Ovary (tissue), 3 donors: ENCODE results near the gene CCDC196.

ENCODE experiments used
- EP300 ChIP-seq: sonication (generic); formaldehyde crosslinking; IDR thresholded peaks from one replicate; pipeline ENCODE4 v1.6.1; 2017; ENCODE audit warnings: antibody characterized with exemption
- POLR2A ChIP-seq: fragments of 450-650 bp; IDR thresholded peaks from one replicate; pipeline ENCODE4 v1.6.1; 2017; ENCODE audit warnings: antibody characterized with exemption, mild to moderate bottlenecking, moderate library complexity
- TF ChIP-seq, protein P1 (sequence below), 3 donors: fragments of 450-650 bp in 2 of 3; fragments of 200-600 bp in 1 of 3; IDR thresholded peaks; one replicate each; pipeline versions ENCODE4 v1.5.1 to v1.8.0; 2016 to 2022; ENCODE audit warnings: antibody characterized with exemption in 3 of 3, mild to moderate bottlenecking in 1 of 3
- donor health status: DM: no; HTN: no; CAD: no.

DNA sequence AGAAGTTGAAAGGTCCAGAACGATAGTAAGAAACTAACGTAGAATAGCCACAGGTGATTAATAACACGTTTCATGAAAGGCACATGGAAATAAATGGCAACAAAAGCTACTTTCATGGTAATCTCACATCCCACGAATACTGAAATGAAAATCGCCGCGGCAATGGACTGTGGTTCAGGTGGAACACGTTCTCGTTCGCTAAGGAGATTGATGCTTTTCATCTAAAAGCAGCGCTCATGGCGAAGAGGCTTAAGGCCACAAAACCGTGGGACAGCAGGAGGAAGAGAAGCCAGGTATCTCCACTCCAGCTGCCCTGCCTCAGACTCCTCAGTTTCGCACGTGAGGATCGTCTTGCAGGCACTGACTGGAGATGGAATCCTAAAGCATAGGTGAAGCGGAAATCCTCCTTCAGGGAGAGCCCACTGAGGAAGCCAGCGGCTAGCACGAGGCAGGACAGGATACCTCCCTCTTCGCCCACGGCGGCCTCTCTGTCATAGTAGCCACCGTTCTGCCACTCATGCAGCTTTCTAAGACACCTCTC lies 21.1 kb downstream of the CCDC196 start:
- TF ChIP-seq, protein P1, sequence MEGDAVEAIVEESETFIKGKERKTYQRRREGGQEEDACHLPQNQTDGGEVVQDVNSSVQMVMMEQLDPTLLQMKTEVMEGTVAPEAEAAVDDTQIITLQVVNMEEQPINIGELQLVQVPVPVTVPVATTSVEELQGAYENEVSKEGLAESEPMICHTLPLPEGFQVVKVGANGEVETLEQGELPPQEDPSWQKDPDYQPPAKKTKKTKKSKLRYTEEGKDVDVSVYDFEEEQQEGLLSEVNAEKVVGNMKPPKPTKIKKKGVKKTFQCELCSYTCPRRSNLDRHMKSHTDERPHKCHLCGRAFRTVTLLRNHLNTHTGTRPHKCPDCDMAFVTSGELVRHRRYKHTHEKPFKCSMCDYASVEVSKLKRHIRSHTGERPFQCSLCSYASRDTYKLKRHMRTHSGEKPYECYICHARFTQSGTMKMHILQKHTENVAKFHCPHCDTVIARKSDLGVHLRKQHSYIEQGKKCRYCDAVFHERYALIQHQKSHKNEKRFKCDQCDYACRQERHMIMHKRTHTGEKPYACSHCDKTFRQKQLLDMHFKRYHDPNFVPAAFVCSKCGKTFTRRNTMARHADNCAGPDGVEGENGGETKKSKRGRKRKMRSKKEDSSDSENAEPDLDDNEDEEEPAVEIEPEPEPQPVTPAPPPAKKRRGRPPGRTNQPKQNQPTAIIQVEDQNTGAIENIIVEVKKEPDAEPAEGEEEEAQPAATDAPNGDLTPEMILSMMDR (IDR thresholded peaks at IDR 0.05), result no peak
- TF ChIP-seq EP300 (no peak), POLR2A (no peak)
